RWPE2 (cell line): ENCODE data around the gene SH2B2.

Experiments used
- ATAC-seq: fragments of 200-7000 bp; cut with Tn5 transposase; 3 replicates; pipeline ENCODE4 v1.9.1; 2021; ENCODE audit warnings: low read depth
- DNase-seq: peaks from one replicate; pipeline ENCODE4 v3.0.0-alpha.2; 2020; ENCODE audit warnings: low spot score
- H3K27ac ChIP-seq: fragments of 450-650 bp; 2 replicates; pipeline ENCODE4 v1.5.1; 2017; ENCODE audit warnings: mild to moderate bottlenecking; ENCODE audit not compliant: poor library complexity, severe bottlenecking
- H3K27me3 ChIP-seq: fragments of 250-450 bp; sonication (Bioruptor Pico); 2 replicates; pipeline ENCODE4 v1.5.1; 2021; ENCODE audit warnings: mild to moderate bottlenecking, moderate library complexity; ENCODE audit not compliant: insufficient read depth, poor library complexity, severe bottlenecking
- H3K36me3 ChIP-seq: fragments of 250-450 bp; sonication (Bioruptor Pico); 2 replicates; pipeline ENCODE4 v1.5.1; 2020; ENCODE audit warnings: low read depth, mild to moderate bottlenecking, moderate library complexity
- H3K4me1 ChIP-seq: fragments of 250-450 bp; sonication (Bioruptor Pico); 2 replicates; pipeline ENCODE4 v1.5.1; 2021; ENCODE audit warnings: mild to moderate bottlenecking, moderate library complexity; ENCODE audit not compliant: insufficient read depth, poor library complexity, severe bottlenecking
- H3K4me3 ChIP-seq: fragments of 250-450 bp; sonication (Bioruptor Pico); 2 replicates; pipeline ENCODE4 v1.5.1; 2021; ENCODE audit warnings: mild to moderate bottlenecking, moderate library complexity; ENCODE audit not compliant: severe bottlenecking
- H3K9me3 ChIP-seq: fragments of 250-450 bp; sonication (Bioruptor Pico); 2 replicates; pipeline ENCODE4 v1.5.1; 2021; ENCODE audit warnings: mild to moderate bottlenecking, moderate library complexity; ENCODE audit not compliant: severe bottlenecking
- CTCF ChIP-seq: fragments of 450-650 bp; IDR thresholded peaks from one replicate; pipeline ENCODE4 v1.5.1; 2017; ENCODE audit warnings: mild to moderate bottlenecking, moderate library complexity; ENCODE audit not compliant: poor library complexity, severe bottlenecking

The SH2B2 gene

GRCh38 chr7:102320181-102320580 lies 33.5 kb downstream of the SH2B2 start:
- DNase-seq (no peak), ATAC-seq (no peak)
- Histone ChIP-seq H3K36me3 (no peaks in the 10 kb centered on the region), H3K4me1 (peaks cover 5% of the 10 kb centered on the region), H3K9me3 (no peaks in the 10 kb centered on the region), H3K4me3 (no peak overlapping the region), H3K27me3 (no peaks in the 10 kb centered on the region), H3K27ac (no peak overlapping the region)
- no peak for TF ChIP-seq CTCF

GRCh38 chr7:102320601-102321350 lies 34.1 kb downstream of the SH2B2 start:
- DNase-seq (no peak), ATAC-seq (no peak)
- Histone ChIP-seq H3K4me3 (no peak overlapping the region), H3K9me3 (no peaks in the 10 kb centered on the region), H3K36me3 (no peaks in the 10 kb centered on the region), H3K27ac (no peak overlapping the region), H3K4me1 (peaks cover 5% of the 10 kb centered on the region), H3K27me3 (no peaks in the 10 kb centered on the region)
- TF ChIP-seq CTCF = no peak

- ATAC-seq (no peak), DNase-seq (no peak)
- no peak overlapping the region for H3K4me3 ChIP-seq
- no peaks in the 10 kb centered on the region for H3K27me3 ChIP-seq
- H3K4me1 ChIP-seq = peaks cover 5% of the 10 kb centered on the region
- H3K36me3 ChIP-seq = no peaks in the 10 kb centered on the region
- no peaks in the 10 kb centered on the region for H3K9me3 ChIP-seq
- TF ChIP-seq CTCF = no peak
- H3K27ac ChIP-seq = no peak overlapping the region
Observed at GRCh38 chr7:102321351-102322201, 34.9 kb downstream of the SH2B2 start.

GRCh38 chr7:102322202-102322715 lies 35.6 kb downstream of the SH2B2 start:
- DNase-seq (no peak), ATAC-seq (no peak)
- H3K36me3 ChIP-seq = no peaks in the 10 kb centered on the region
- no peak overlapping the region for H3K4me3 ChIP-seq
- H3K9me3 ChIP-seq = no peaks in the 10 kb centered on the region
- H3K27me3 ChIP-seq = no peaks in the 10 kb centered on the region
- no peak for TF ChIP-seq CTCF
- H3K27ac ChIP-seq = no peak overlapping the region
- H3K4me1 ChIP-seq = peaks cover 5% of the 10 kb centered on the region
